ENCODE measurements around the gene MED26.

The MED26 gene

GRCh38 chr19:16596399-16596798 lies 31.6 kb downstream of the MED26 start (continued):
- no peak for TF ChIP-seq ZSCAN5A (tag by site-specific recombination; IDR thresholded peaks at IDR 0.05)
- TF ChIP-seq ZNF548 (tag by site-specific recombination; IDR thresholded peaks at IDR 0.05), result no peak
- no peak for TF ChIP-seq HOXC10 (CRISPR knock-in tag; IDR thresholded peaks at IDR 0.05)
- no peak for TF ChIP-seq ZNF19 (tag by site-specific recombination; IDR thresholded peaks at IDR 0.05; ENCODE audit: low read depth)

- POLR2A ChIA-PET, result no interaction called here
- Histone ChIP-seq H3K36me3 (ENCODE audit: control insufficient read depth in 2 of 2, insufficient read depth in 1 of 2, low read length in 2 of 2) (no peaks in the 10 kb centered on the region), H3K4me1 (ENCODE audit: control insufficient read depth, insufficient read depth, low read length) (peaks cover 3% of the 10 kb centered on the region; the same call in 1 of the 2 replicates), H3K9me3 (ENCODE audit: control insufficient read depth, insufficient read depth, low read depth, low read length) (no peaks in the 10 kb centered on the region), H3K4me3 (ENCODE audit: low read depth, low read length) (no peak overlapping the region), H3K27ac (ENCODE audit: extremely low read depth, low read depth, low read length) (no peak overlapping the region)
- CTCF ChIA-PET, result no interaction called here
- no peak for TF ChIP-seq ZNF248 (tag by site-specific recombination; IDR thresholded peaks at IDR 0.05)
- TF ChIP-seq REPIN1 (tag by site-specific recombination; IDR thresholded peaks at IDR 0.05; ENCODE audit: low read depth), result no peak
- TF ChIP-seq ZNF48 (tag by site-specific recombination; IDR thresholded peaks at IDR 0.05), result no peak
- no peak for TF ChIP-seq ZNF221 (tag by site-specific recombination; IDR thresholded peaks at IDR 0.05; ENCODE audit: borderline replicate concordance)
- no peak for TF ChIP-seq GLIS2 (tag by site-specific recombination; IDR thresholded peaks at IDR 0.05)
- TF ChIP-seq HIC1 (tag by site-specific recombination; IDR thresholded peaks at IDR 0.05), result no peak
- no peak for TF ChIP-seq FEZF1 (tag by site-specific recombination; IDR thresholded peaks at IDR 0.05)
- no peak for TF ChIP-seq ZNF426 (tag by site-specific recombination; IDR thresholded peaks at IDR 0.05)
- no peak for TF ChIP-seq ZNF26 (tag by site-specific recombination; IDR thresholded peaks at IDR 0.05)
- TF ChIP-seq ZNF514 (tag by site-specific recombination; IDR thresholded peaks at IDR 0.05), result no peak
- TF ChIP-seq ZNF518A (tag by site-specific recombination; conservative IDR thresholded peaks at IDR 0.05; ENCODE audit: low read depth), result no peak
- no peak for TF ChIP-seq ZNF76 (tag by site-specific recombination; IDR thresholded peaks at IDR 0.05; ENCODE audit: borderline replicate concordance, low read depth)
- no peak for TF ChIP-seq ZNF654 (tag by site-specific recombination; IDR thresholded peaks at IDR 0.05; ENCODE audit: low read depth)
- TF ChIP-seq BCL11B (tag by site-specific recombination; IDR thresholded peaks at IDR 0.05; ENCODE audit: low read depth), result no peak
- no peak for TF ChIP-seq ZEB2 (tag by site-specific recombination; IDR thresholded peaks at IDR 0.05)
- TF ChIP-seq ZXDB (tag by site-specific recombination; IDR thresholded peaks at IDR 0.05), result no peak
- no peak for TF ChIP-seq GLIS1 (tag by site-specific recombination; IDR thresholded peaks at IDR 0.05)
These were observed 32.9 kb downstream of the MED26 start for GRCh38 chr19:16595097-16595496.

All from HEK293 (cell line).